GM21528 (cell line): ENCODE data around the gene RPS15A.
"Not testable (repeated sequence)": the region's sequence is repeated elsewhere in the genome, so short reads cannot be mapped to it uniquely, and the experiment has no call there.

Experiments
- ATAC-seq: cut with Tn5 transposase; IDR thresholded peaks from one replicate; pipeline ENCODE4 v1.9.1; 2021; ENCODE audit warnings: mild to moderate bottlenecking, moderate library complexity; ENCODE audit not compliant: unreplicated experiment, low FRiP score

RPS15A gene

DNA sequence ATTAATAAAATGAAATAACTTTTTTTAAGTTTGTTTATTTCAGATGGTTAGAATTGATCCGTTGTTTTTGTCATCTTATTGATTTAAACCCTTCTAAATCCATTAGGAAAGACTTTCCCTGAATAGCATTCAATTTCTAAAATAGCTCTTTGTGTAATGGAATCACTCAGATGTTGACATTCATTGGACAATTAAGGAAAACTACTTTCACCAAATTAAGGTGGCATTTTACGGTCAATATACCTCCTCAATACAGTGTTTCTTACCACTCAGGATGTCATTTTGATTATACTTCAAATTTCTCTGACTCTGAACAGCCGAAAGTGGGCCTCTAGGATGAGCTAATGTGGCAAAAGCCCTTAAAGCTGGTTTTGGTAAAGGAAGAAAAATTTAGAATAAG lies 9.4 kb upstream of the RPS15A start:
- no peak for ATAC-seq

- no peak for ATAC-seq
Observed at GRCh38 chr16:18797746-18798145, 7.6 kb upstream of the RPS15A start.

GRCh38 chr16:18796377-18796776 lies 6.2 kb upstream of the RPS15A start:
- ATAC-seq, result no peak

DNA sequence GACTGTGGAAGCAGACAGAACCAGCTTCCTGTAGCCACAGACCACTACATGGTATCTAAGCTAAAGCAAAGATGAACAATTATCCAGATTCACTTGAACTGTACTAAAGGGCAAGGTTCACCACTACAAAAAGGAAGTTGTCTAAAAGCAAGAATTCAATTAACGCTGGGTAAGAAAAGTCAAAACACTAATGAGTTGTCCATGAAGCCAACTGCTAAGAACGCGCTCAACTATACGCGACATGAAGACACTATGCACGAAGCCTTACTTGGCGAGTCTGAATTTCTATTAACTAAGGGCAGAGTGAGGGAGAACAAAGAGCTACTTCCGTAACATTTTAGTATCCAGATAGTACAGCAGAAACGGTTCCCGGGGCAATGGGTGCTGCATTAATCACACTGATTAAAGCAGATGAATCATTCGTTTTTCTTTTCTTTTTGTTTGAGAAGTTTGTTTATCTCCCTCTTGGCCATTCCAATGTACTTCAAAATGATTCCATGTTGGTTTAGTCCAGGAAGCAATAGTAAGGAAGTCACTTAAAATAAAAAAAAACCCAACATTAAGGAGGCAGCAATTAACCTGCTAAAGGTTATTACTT lies 2.8 kb upstream of the RPS15A start:
- no peak for ATAC-seq

DNA sequence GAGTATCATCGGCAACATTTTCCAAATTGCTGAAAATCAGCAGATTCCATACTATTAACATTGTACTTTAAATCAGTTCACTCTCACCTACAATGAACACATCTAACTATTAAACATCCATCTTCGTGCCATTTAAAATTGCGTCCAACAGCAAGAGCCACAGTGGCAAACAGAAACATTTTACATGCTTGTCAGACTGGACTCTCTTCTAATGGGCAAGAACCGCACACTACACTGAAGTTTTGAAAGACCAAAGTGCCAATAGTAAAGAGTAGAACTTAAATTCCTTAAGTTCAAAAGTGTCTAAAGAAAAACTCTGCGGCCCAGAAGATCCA lies 652 bp downstream of the RPS15A start:
- no peak for ATAC-seq

GRCh38 chr16:18788828-18789514 lies 1.2 kb downstream of the RPS15A start:
- ATAC-seq, result no peak

DNA sequence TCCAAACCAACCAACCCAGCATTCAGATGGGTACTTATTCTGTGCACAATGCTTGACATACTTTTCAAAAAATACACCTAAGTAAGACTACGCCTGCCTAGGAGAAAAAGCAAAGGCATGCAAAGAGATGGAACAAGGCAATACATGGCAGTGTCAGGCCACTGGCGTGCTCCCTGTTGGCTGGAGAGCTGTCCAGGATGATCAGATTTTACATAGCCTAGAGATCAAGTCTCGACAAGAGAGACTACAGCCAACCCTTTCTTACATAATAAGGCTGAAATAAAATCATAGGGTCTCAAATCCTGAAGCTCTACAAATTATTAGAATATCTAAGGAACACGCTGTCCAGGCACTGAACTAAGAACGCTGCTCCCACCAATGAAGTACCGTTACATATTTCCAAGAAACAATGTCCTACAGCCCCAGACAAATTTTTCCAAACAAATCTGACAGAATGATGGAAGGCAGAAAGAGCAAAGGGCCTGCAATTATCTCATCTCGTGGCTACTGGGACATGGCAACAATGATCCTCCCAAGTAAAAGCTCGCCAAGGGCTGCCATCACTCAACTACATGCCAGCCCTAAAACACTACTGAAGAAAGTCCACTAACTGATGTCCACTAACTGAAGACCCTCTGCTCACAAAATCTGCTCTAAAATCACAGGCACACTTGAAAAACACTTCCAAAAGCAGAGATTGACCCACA lies 5.1 kb downstream of the RPS15A start:
- no peak for ATAC-seq

DNA sequence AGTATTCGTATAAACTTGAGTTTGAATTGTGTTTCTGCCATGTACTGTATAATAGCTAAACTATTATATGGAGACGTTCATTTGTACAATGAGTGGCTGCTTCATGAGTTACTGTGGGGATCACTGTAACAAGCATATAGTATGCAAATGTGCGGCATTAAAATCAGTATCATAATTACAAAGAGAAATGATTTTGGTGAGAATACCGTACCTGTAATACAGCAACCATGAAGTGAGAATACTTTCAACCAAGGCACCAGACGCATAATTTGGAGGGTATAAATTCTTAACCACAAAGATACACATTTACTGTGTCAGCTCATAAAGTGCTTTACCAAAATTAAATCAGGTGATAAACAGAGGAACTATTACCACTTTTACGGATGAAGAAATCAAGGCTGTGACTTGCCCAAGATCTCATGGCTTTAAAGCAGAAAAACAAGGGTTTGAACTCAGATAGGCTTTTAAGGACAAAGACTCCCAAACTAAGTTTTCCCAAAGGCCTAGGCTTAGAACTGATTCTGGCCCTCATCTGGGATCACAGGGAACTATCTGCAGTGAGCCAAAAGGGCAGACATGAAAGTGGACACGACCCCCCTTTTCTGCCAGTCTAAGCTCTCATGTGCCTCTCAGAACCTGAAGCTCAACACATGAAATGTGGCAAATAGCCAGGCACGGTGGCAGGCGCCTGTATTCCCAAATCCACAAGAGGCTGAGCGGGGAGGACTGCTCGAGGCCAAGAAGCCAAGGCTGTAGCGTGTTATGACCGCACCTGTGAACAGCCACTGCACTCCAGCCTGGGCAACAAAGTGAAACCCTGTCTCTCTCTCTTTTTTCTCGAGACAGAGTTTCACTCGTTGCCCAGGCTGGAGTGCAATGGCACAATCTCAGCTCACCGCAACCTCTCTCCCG lies 6.4 kb downstream of the RPS15A start:
- ATAC-seq, result no peak

DNA sequence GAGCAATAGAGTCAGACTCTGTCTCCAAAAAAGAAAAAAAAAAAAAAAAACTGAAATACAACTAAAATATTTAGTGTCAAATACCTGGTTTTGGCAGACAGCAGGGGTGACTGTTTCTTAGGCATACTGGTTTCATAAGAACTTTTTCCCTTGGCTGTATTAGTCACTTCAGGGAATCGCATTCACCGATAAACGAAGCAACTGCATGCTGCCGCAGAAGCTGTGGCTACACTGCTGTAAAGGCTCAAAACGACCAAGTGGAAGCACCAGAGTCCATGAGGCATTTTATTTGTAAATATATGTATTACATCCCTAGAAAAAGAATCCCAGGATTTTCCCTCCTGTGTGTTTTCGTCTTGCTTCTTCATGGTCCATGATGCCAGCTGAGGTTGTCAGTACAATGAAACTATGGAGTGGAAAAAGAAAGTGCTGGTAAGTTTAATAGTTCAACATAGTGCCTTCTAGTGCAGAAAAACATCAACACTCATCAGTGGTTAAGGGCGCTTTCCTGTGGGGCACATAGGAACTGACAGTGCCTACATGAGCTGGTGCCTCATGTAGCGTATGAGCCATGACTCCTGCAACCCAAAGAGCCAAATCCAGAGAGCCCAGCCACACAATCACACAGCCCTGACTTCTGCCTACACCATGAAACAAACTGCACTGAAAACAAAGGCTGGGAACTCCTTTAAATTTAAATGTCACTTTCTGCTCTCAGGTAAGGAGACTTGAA lies 7.3 kb downstream of the RPS15A start:
- no peak for ATAC-seq

DNA sequence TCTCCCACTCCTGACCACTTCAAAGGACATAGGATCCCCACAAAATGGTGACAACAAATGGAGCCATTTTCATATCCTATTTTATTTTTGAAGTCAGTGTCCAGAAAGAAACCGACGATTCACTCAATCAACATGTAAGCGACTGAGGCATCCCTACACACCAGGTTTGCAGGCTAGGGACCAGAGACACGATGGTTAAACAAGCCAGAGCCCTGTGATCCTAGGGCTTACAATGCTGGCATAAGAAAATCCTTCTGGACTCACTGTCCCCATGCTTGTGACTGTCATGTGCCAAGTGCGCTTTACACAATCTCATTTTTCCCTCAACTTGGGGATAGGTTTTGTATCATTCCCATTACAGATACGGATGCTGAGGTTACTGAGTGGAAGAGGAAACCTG lies 8.9 kb downstream of the RPS15A start:
- not testable (repeated sequence) for ATAC-seq

GRCh38 chr16:18780460-18781026 lies 9.6 kb downstream of the RPS15A start:
- ATAC-seq, result not testable (repeated sequence)

GRCh38 chr16:18777664-18778063 lies 12.5 kb downstream of the RPS15A start:
- not testable (repeated sequence) for ATAC-seq

- not testable (repeated sequence) for ATAC-seq
Observed at GRCh38 chr16:18776334-18776733, 13.8 kb downstream of the RPS15A start.

GRCh38 chr16:18774651-18775050 lies 15.5 kb downstream of the RPS15A start:
- not testable (repeated sequence) for ATAC-seq

DNA sequence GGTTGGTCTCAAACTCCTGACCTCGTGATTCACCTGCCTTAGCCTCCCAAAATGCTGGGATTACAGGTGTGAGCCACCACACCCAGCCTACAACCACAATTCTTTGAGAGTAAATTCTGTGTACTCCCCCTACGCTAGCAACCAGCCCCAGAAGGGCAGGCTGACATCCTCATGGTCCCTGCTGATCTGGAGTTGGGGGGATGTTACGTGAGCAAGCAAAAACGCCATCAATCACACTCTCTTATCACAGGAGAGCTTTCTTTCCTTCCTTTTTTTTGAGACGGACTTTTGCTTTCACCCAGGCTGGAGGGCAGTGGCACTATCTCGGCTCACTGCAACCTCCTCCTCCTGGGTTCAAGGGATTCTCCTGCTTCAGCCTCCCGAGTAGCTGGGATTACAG lies 18.0 kb downstream of the RPS15A start:
- ATAC-seq, result not testable (repeated sequence)

DNA sequence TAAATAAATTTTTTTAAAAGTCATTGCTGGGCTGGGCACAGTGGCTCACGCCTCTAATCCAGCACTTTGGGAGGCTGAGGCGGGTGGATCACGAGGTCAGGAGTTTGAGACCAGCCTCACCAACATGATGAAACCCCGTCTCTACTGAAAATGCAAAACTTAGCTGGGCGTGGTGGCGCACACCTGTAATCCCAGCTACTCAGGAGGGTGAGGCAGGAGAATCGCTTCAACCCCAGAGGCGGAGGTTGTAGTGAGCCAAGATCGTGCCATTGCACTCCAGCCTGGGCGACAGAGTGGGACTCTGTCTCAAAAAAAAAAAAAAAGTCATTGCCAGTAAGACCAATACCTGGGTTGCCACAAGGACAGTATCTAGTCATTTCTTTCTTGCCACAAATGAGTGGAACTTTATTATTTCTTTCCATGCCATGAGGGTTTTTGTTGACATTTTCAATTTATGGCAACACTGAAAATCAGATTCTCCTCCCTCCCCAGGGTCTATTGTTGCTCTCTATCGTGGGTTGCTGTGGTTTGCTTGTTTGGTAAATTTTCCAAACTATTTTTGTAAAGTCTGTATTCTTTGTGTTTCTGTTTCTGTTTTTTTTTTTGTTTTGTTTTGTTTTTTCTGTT lies 19.7 kb downstream of the RPS15A start:
- ATAC-seq, result not testable (repeated sequence)

GRCh38 chr16:18767217-18767616 lies 22.9 kb downstream of the RPS15A start:
- ATAC-seq, result peak; percentile 55

GRCh38 chr16:18762713-18763112 lies 27.4 kb downstream of the RPS15A start:
- ATAC-seq, result peak; percentile 41
